Measurements from ENCODE around the gene LOX.

The LOX gene

GRCh38 chr5:122089096-122090013 lies 11.3 kb upstream of the LOX start:
- DNase-seq (ENCODE audit: low read depth): peak; percentile 78
- H3K4me3 ChIP-seq (replicated peaks; ENCODE audit: low read depth, low read length): no peak overlapping the region
- TF ChIP-seq CTCF (IDR thresholded peaks at IDR 0.05; ENCODE audit: low read length, missing control alignments): no peak

GRCh38 chr5:122085041-122085440 lies 7.0 kb upstream of the LOX start:
- no peak overlapping the region for H3K4me3 ChIP-seq (replicated peaks; ENCODE audit: low read depth, low read length)
- no peak for TF ChIP-seq CTCF (IDR thresholded peaks at IDR 0.05; ENCODE audit: low read length, missing control alignments)
- DNase-seq (ENCODE audit: low read depth): no peak

- no peak for DNase-seq (ENCODE audit: low read depth)
- no peak overlapping the region for H3K4me3 ChIP-seq (replicated peaks; ENCODE audit: low read depth, low read length)
- no peak for TF ChIP-seq CTCF (IDR thresholded peaks at IDR 0.05; ENCODE audit: low read length, missing control alignments)
These were observed 5.5 kb upstream of the LOX start for GRCh38 chr5:122083535-122083934.

- no peak overlapping the region for H3K4me3 ChIP-seq (replicated peaks; ENCODE audit: low read depth, low read length)
- TF ChIP-seq CTCF (IDR thresholded peaks at IDR 0.05; ENCODE audit: low read length, missing control alignments): no peak
- no peak for DNase-seq (ENCODE audit: low read depth)
These were observed 3.5 kb upstream of the LOX start for GRCh38 chr5:122081541-122081940.

- H3K4me3 ChIP-seq (replicated peaks; ENCODE audit: low read depth, low read length): peak overlapping the region; percentile 78
- no peak for TF ChIP-seq CTCF (IDR thresholded peaks at IDR 0.05; ENCODE audit: low read length, missing control alignments)
- DNase-seq (ENCODE audit: low read depth): peak; percentile 45
These were observed 518 bp downstream of the LOX start for GRCh38 chr5:122077366-122078115.

- H3K4me3 ChIP-seq (replicated peaks; ENCODE audit: low read depth, low read length): peak overlapping the region; percentile 78
- TF ChIP-seq CTCF (IDR thresholded peaks at IDR 0.05; ENCODE audit: low read length, missing control alignments): peak; percentile 89
- DNase-seq (ENCODE audit: low read depth): peak; percentile 82
These were observed 1.2 kb downstream of the LOX start for GRCh38 chr5:122076669-122077365.
